GM19463 (cell line): ENCODE data around the gene CDHR5.
"Not testable (repeated sequence)": the region's sequence is repeated elsewhere in the genome, so short reads cannot be mapped to it uniquely, and the experiment has no call there.

ENCODE experiments used
- ATAC-seq: cut with Tn5 transposase; IDR thresholded peaks from one replicate; pipeline ENCODE4 v1.9.1; 2021; ENCODE audit warnings: mild to moderate bottlenecking, moderate library complexity; ENCODE audit not compliant: unreplicated experiment

Gene CDHR5

DNA sequence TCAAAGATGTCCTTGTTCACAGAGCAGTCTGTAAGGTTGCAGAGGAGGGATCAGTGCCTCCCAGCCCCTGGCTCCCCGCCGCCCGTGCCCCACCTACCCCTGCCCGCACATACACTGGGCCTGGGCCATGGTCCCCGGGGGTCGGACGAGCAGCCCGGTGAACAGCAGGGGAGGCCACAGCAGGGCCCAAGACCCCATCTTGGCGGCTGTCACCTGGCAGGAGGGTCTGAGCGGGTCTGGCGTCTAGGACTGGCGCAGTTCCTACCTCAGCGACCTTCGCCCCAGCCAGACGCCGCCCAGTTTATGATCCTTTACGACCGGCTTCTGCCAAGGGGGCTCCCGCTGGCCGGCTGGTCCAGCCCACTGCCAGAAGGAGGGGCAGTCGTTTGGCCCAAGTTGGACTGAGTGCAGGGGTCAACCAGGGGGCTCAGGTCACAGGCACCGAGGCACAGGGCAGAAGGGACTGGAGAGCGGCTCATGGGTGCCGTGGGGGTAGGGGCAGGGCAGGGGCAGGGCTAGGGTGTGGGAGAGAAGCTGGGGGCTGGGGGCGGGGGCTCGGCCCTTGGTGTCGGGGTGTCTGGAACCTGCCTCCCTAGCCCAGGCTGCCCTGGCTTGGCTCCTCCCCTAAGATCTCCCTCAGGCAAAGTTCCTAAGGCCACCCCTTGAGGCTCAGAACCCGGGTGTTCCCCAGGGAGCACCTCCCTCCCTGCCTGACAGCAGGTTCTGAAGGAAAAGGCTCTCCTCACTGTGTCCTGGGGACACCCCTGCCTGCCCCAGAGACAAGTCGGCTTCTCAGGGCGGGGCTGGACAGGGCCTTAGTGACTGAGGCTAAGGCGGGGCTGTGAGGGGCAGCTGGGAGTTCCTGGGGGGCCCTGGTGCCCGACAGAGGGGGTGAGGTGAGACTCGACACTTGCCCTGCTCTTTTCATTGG is at the start of gene CDHR5:
CDHR5 (minus strand) TSS at position 251 of the 931 bp plus-strand sequence; CDS start at position 198, 53 bp downstream.
- ATAC-seq, result no peak

DNA sequence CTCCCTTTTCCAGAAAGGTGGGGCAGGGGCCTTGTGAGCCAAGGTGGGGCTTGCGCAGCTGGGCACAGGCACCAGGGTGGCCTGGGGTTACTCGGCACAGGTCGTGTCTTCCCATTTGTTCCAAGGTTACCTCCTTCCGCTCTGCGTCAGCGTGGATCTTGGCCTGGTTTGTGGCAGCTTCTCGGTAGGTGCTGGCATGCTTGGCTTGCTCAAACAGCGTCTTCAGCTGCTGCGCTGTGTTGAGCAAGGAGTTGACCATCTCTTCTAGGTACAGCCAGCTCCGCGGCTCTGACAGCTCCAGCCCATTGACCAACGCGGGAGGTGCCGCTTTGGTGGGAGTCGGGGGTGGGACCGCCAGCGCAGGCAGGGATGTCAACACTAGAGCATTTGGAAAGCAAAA is 49.7 kb upstream of the CDHR5 start:
- ATAC-seq, result no peak

DNA sequence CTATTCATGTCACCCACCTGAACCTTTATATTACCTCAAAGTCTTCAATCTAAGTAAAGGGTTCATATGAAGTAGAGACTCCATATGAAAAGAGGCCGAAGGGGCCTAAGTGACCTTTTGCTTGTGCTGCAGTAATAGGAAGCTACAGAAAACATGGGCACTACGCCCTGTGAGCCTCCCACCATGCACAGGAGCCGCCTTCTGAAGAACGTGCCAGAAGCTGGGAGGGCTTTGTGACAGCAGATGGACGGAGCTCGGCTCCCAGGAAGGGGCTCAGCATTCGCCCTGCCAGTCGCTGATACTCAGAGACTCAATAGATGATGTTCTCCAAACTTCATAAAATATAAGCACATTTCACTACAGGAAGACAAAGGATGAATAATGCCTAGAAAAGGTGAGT is 49.1 kb upstream of the CDHR5 start:
- ATAC-seq, result no peak

- ATAC-seq, result no peak
These were observed 41.0 kb upstream of the CDHR5 start for GRCh38 chr11:665704-666281.

DNA sequence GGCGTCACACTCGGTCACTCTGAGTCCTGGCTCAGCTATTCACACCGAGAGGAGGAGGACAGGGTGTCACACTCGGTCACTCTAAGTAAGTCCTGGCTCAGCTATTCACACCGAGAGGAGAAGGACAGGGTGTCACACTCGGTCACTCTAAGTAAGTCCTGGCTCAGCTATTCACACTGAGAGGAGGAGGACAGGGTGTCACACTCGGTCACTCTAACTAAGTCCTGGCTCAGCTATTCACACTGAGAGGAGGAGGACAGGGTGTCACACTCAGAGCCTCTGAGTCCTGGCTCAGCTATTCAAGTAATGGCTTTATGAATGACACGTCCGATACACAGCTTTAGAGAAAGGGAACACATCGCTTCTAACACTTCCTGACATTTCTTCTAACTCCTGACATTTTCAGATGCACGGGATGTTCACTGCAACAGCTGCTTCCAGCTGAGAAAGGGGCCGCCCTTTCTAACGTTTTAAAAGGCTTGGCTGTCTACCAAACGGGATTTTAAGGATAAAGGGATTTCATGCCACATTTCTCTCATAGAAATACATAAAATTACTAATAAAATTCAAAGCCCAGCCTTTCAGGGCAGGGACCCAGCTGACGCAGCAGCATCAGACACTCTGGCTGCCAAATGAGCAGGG is 40.4 kb upstream of the CDHR5 start:
- no peak for ATAC-seq

DNA sequence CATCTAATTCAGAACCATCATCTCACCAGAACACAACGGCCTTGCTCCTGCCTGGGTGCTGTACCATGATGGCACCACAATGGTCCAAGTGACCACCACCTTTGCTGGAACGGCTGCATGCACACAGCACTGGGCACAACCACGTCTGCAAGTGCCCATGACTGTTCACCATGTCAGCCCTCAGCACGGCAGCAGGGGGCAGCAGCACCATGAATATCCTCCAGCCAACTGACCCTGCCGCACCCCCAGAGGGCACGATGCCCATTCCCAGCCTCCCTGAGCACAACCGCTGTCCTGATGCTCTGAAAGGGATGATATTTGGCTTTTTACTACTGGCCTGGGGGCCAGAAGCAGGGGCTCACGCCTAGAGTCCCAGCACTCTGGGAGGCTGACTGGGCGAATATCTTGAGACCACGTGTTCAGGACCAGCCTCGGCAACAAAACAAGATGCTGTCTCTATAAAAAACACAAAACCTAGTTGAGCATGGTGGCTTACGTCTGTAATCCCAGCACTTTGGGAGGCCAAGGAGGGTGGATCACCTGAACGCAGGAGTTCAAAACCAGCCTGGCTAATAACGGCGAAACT is 38.0 kb upstream of the CDHR5 start:
- no peak for ATAC-seq

GRCh38 chr11:660681-661444 is 36.1 kb upstream of the CDHR5 start:
- no peak for ATAC-seq

GRCh38 chr11:660281-660680 is 35.5 kb upstream of the CDHR5 start:
- no peak for ATAC-seq

- ATAC-seq, result no peak
These were observed 34.9 kb upstream of the CDHR5 start for GRCh38 chr11:659532-660085.

- ATAC-seq, result no peak
These were observed 33.0 kb upstream of the CDHR5 start for GRCh38 chr11:657691-658126.

DNA sequence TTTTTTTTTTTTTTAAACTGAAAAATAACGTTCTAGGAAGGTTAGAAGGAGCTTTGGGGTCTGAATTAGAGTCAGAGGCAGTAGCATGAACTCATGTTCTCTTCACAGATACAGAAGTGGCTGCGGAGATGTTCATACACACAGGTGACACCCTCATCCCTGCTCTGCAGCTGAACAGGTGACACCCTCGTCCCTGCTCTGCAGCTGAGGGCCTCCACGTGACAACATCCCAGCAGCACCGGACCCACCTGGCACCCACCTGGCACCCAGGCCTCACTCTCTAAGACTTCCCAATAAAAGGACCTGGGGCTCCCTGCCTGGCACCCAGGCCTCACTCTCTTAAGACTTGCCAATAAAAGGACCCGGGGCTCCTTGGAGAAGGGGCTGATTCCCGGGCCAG is 32.1 kb upstream of the CDHR5 start:
- ATAC-seq, result no peak

DNA sequence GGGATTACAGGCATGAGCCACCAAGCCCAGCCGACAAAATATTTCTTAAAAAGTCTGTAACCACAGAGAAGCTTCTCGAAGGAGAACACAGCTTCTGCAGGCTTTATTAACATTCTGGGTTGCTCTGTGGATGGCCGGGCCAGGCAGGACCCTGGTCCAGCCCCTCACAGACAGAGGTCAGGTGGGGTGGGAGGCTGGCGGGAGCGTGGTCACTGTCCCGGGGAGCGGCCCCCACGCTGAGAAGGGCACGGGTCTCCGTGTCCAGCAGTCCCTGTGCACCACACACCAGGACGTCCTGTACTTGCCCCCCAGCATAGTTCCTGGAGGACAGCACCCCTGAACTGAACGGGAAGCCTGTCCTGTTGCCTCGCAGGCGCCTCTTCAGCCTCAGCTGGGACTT is 31.7 kb upstream of the CDHR5 start:
- ATAC-seq, result no peak

DNA sequence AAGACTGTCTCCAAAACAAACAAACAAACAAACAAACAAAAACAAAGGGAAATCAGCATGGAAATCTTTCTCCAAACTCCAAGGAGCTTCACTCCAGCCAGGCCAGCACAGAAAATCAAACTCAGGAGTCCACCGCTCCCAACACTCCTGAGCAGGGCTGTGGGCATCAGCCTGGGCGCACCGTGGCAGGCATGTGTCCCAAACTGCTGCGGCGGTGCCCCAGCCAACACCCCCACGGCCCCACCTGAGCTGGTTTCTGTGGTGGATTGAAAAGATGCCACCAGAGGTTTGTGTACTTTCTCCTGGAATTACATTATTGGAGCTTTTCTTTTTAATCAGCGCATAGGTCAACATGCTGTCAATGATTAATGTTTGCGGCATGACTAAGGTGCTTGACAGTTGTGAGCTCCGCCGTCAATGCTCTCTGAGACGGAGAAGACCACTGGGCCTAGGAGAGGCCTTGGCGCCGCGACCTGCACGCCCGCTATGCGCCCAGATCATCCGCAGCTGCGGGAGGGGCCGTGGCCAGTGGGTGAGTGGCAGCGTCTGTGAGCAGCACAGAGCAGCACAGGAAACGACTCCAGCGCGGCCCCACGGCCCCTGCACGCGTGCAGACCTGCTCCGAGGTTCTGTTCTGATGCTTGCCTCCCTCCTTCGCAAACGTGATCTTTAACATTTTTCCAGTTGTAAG is 30.4 kb upstream of the CDHR5 start:
- no peak for ATAC-seq

DNA sequence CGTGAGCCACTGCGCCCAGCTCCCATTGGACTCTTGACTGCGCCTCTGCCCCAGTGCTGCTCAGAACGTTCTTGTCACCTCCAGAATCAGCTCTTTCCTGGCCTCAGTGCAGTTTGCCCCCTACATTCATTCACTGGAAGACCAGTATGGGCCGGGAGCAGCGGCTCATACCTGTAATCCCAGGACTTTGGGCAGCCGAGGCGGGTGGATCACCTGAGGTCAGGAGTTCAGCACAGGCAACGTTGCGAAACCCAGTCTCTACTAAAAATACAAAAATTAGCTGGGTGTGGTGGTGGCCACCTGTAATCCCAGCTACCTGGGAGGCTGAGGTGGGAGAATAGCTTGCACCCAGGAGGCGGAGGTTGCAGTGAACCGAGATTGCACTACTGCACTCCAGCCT is 29.7 kb upstream of the CDHR5 start:
- ATAC-seq, result not testable (repeated sequence)

DNA sequence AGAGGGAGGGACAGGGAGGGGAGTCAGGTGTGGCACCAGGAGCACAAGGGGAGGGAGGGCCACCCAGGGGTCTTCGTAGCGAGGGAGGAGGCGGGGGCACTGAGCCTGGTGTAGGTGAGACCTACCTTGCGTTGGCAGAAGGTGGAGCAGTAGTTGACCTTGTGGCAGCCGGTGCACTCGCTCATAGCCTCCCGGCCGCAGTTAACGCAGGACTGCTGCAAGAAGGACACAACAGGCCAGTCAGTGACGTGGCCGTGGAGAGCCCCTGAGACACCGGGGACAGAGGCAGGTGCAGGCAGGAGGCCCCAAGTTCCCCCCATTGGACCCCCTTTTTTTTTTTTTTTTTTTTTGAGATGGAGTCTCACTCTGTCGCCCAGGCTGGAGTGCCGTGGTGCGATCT is 29.1 kb upstream of the CDHR5 start:
- no peak for ATAC-seq

GRCh38 chr11:653136-653535 is 28.4 kb upstream of the CDHR5 start:
- not testable (repeated sequence) for ATAC-seq

DNA sequence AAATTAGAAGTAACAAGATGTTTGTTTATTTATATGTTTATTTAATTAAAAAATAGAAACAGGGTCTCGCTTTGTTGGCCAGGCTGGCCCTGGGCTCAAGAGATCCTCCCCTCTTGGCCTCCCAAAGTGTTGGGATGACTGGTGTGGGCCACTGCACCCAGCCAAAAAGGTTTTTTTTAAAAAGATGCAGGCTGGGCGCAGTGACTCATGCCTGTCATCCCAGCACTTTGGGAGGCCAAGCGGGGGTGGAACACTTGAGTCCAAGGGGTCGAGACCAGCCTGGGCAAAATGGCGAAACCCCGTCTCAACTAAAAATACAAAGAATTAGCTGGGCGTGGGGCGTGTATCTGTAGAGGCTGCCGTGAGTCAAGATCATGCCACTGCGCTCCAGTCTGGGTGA is 25.7 kb upstream of the CDHR5 start:
- ATAC-seq, result no peak

- not testable (repeated sequence) for ATAC-seq
These were observed 23.0 kb upstream of the CDHR5 start for GRCh38 chr11:647672-648158.

DNA sequence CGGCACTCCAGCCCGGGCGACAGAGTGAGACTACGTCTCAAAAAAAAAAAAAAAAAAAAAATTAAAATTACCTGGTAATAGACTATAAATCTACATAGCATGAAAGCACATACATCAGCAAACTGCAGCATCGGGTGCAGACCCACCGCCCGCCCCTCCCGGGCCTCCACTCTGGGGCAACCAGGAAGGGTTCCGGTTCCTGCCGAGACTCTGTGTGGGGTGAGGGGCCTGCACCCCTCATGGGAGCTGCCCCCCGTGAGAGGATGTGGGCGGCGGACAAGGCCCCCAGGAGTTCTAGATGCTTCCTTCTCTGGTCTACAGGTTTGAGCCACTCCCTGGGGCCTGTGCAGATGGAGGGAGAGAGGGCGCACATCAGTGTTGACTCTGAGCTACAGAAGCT is 21.5 kb upstream of the CDHR5 start:
- ATAC-seq, result no peak

- no peak for ATAC-seq
These were observed 20.8 kb upstream of the CDHR5 start for GRCh38 chr11:645536-645935.
